ENCODE results near the gene HARBI1.

HARBI1 gene

DNA sequence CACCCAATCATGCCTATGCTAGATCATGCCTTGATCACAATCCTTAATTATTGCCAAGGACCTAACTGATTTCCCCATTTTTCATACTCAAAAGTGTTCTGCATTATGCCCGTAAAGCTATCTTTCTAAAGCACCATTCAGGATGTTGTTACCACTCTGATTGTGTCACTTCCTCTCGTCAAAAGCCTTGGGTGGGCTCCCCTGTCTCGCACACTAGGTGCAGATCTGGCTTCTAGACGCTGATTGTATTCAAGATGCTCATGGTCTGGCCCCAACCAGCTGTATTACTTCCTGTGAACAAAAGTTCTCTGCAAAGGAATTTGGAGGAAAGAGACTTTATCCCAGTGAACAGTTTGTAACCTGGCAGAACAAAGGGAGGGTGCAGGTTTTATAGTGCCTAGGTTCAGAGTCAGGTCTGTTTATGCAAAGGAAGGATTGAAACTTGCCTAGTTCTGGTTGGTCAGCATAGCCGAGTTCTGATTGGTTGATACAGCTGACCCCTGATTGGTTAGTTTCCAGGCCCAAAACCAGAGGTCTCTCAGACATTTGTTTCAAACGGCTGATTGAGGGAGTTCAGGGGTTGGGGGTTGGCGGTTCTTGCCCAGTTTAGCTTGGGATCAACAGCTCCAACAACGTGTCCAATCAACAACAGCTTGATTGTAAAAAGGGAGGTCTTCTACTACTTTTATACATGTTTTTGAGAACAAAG, 25.8 kb upstream of the HARBI1 start:
- no peak for TF ChIP-seq ZNF274 (IDR thresholded peaks at IDR 0.05; ENCODE audit: low read depth, low read length)
- H3K4me3 ChIP-seq (ENCODE audit: low read length): no peak overlapping the region

DNA sequence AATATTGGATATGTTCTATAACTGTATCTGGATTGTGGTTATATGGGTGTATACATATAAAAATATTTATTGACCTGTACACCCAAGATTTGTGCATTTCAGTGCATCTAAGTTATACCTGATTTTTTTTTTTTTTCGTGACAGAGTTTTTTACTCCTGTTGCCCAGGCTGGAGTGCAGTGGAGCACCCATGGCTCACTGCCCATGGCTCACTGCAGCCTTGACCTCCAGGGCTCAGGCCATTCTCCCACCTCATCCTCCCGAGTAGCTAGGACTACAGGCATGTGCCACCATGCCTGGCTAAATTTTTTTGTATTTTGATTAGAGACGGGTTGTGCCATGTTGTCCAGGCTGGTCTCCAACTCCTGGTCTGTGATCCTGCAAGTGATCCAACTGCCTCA, 24.6 kb upstream of the HARBI1 start:
- H3K4me3 ChIP-seq (ENCODE audit: low read length): no peak overlapping the region
- TF ChIP-seq ZNF274 (IDR thresholded peaks at IDR 0.05; ENCODE audit: low read depth, low read length): no peak

DNA sequence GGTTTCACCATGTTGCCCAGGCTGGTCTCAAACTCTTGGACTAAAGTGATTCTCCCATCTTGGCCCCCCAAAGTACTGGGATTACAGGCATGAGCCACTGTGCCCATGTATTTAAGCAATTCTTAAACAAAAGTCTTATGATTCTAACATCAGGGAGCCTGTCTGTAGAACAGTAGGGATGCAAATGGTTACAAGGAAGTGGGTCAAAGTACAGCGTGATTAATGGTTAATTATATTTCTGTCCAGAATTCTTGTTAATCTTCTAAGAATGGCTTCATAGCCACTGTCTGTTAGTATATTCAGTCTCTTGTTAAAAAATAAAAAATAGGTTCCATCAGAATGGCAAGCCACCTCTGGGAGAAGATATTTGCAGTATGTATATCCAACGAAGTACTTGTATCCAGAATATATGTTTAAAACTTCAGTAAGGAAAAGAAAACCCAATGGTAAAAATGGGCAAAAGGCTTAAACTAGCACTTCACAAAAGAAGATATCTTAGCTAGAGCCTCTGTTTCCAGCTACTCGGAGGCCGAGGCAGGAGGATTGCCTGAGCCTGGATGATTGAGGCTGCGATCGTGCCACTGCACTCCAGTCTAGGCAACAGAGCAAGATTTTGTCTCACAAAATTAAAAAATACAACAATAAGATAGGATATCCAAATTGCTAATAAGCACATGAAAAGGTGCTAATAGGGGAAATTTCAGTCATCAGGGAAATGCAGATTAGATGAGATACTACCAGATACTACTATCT, 23.2 kb upstream of the HARBI1 start:
- TF ChIP-seq ZNF274 (IDR thresholded peaks at IDR 0.05; ENCODE audit: low read depth, low read length): no peak
- H3K4me3 ChIP-seq (ENCODE audit: low read length): no peak overlapping the region

DNA sequence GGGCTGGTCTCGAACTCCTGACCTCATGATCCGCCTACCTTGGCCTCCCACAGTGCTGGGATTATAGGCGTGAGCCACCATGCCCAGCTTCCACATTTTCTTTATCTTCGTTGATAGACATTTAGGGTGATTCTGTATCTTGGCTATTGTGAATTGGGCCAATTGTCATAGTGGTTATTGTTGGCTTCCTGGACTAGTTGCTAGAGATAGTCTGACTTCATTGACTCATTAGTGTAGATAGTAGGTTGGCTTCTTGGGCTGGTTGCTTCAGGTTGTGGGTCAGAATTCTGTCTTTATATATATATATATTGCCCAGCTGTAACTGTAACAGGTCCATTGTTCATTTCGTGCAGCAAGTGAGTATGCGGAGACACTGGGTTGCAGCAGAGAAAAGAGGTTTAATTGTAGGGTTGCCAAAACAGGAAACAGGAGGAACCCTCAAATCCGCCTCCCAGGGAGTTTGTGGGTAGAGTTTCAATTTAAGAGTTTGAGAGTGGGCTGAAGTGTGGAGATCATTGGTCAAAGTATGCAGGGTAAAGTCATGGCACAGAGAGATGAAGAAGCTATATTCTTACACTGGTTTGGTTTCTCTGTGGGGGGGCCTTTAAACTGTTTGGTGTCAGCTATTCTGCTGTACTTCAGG, 22.3 kb upstream of the HARBI1 start:
- no peak for TF ChIP-seq ZNF274 (IDR thresholded peaks at IDR 0.05; ENCODE audit: low read depth, low read length)
- no peak overlapping the region for H3K4me3 ChIP-seq (ENCODE audit: low read length)

DNA sequence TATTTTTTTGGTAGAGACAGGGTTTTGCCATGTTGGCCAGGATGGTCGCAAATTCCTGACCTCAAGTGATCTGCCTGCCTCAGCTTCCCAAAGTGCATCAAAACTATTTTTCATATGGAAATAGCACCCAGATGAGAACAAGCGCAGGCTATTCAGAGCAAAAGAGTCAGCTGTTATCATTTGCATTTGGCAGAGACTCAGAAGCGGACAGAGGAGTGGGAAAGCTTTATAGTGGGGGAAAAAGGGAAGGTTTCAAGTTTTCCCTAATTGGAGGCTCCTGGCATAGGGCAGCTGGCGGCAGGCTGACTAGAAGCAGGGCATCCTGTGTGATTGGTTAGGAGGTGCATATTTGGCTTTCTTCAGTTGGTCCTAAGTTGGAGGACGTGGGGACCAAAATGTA, 20.5 kb upstream of the HARBI1 start:
- no peak for TF ChIP-seq ZNF274 (IDR thresholded peaks at IDR 0.05; ENCODE audit: low read depth, low read length)
- no peak overlapping the region for H3K4me3 ChIP-seq (ENCODE audit: low read length)

DNA sequence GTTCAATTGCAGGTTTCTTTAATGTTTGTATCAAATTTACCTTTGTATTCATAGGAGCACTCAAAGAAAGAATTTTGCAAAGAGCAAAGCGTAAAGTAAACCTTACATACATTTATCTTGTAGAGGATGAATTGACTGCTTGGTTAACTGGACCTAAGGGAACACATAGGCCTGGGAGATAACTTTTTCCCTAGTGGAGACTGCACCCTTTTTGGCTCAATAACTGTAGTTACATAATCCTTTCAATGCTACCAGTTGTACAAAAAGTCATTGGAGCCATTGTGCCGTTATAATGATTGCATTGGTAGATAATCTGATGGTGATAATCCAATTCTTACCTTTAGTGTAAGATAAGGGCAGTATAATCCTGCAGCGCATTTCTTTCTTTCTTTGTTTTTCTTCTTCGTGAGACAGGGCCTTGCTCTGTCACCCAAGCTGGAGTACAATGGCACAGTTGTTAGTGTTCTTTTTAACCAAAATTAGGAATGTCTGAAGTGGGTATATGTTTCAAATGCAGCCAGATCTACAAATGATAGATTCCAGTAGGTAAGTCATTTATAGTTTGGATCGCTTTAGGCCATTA, 18.6 kb upstream of the HARBI1 start:
- TF ChIP-seq ZNF274 (IDR thresholded peaks at IDR 0.05; ENCODE audit: low read depth, low read length): no peak
- no peak overlapping the region for H3K4me3 ChIP-seq (ENCODE audit: low read length)

DNA sequence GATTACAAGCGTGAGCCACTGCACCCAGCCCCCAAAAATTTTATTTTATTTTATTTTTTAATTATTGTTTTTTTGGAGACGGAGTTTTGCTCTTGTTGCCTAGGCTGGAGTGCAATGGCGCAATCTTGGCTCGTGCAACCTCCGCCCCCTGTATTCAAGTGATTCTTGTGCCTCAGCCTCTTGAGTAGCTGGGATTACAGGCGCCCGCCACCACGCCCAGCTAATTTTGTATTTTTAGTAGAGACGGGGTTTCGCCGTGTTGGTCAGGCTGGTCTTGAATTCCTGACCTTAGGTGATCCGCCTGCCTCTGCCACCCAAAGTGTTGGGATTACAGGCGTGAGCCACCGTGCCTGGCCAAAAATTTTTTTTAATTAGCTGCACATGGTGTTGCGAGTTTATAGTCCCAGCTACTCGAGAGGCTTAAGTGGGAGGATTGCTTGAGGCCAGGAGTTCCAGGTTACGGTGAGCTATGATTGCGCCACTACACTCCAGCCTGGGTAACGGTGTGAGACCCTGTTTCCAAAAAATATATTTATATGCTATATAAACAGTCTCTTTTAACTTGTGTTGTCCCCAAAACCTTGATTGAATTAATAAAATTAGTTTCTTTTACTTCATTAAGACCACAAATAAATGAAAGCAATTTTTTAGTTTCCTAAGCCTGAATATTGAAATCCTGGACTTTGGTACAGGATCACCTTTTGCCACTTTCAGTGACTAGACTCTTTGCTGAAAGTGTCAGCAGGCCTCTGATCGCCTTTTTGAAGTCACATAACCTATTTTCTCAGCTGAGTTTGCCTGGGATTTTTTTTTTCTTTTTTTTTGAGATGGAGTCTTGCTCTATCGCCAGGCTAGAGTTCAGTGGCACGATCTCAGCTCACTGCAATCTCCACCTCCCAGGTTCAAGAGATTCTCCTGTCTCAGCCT, 16.5 kb upstream of the HARBI1 start:
- no peak for TF ChIP-seq ZNF274 (IDR thresholded peaks at IDR 0.05; ENCODE audit: low read depth, low read length)
- H3K4me3 ChIP-seq (ENCODE audit: low read length): no peak overlapping the region

DNA sequence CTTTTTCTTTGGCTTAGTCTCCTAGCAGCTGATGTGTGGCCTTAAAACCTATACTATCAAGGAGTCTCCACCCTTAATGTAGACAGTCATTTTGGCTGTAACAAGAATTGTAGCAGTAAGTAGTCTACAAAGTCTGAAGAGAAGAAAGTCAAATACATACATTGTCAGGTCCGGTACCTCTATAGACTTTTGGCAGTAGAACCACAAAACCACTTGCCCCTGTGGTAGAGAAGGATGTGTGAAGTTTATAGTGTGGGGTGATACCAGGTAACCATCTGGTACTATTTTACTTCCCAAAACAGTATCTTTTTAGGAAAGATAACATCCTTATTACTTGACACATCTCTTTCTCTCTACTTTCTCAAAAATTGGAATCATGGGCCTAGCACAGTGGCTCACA, 15.5 kb upstream of the HARBI1 start:
- no peak for TF ChIP-seq ZNF274 (IDR thresholded peaks at IDR 0.05; ENCODE audit: low read depth, low read length)
- H3K4me3 ChIP-seq (ENCODE audit: low read length): no peak overlapping the region

DNA sequence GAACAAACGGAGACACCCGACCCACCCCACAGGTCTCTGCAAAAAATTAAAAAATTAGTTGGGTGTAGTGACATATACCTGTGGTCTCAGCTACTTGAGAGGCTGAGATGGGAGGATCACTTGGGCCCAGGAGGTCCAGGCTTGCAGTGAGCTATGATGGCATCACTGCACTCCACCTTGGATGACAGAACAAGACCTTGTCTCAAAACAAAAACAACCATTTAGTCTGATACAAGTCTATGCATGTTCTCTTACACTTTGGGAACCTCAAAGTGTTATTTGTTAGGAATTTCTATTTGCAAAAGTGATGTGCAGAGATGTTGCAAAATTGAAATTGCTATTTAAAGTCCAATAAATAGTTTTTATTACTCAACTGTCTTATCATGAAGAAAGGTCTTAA, 14.6 kb upstream of the HARBI1 start:
- TF ChIP-seq ZNF274 (IDR thresholded peaks at IDR 0.05; ENCODE audit: low read depth, low read length): no peak
- no peak overlapping the region for H3K4me3 ChIP-seq (ENCODE audit: low read length)

DNA sequence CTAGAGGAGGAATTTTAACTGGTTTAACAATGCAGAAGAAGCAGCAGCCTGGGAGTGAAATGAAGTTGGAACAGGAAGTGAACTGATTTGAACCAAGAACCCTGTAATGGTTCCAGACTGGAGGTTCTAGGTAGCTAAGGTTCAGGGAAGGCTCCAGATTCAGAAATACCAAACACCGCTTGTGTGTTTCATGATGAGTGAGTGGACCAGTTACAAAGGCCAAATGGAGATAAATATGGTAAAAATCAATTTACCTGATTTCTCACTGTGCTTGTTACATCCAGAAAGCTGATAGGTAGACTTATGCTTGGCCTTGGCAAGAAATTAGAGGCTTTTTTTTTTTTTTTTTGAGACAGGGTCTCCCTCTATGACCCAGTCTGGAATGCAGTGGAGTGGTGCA, 13.2 kb upstream of the HARBI1 start:
- no peak overlapping the region for H3K4me3 ChIP-seq (ENCODE audit: low read length)
- TF ChIP-seq ZNF274 (IDR thresholded peaks at IDR 0.05; ENCODE audit: low read depth, low read length): no peak

DNA sequence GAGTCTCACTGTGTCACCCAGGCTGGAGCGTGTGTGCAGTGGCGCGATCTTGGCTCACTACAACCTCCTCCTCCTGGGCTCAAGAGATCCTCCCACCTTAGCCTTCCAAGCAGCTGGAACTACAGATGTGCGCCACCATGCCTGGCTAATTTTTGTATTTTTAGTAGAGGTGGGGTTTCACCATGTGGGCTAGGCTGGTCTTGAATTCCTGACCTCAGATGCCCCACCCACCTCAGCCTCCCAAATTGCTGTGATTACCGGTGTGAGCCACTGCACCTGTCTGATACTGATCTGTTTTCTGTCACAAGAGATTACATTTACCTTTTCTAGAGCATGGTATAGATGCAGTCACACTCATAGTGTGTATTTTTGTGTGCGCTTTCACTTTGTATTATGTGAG, 11.9 kb upstream of the HARBI1 start:
- H3K4me3 ChIP-seq (ENCODE audit: low read length): no peak overlapping the region
- no peak for TF ChIP-seq ZNF274 (IDR thresholded peaks at IDR 0.05; ENCODE audit: low read depth, low read length)

DNA sequence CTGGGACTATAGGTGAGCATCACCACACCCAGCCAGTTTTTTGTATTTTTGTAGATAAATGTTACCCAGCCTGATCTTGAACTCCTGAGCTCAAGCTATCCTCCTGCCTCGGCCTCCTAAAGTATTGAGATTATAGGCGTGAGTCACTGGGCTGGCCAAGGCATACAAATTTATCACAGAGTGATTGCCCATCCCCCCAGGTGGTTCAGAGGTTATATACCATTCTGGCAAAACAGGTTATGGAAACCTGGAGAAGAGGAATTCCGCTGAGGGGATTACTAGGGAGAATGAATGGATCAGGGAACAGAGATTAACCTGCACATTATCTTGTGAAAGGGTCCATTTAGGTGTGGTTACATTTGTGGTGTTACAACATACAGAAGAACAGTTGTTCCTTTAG, 8.4 kb upstream of the HARBI1 start:
- no peak overlapping the region for H3K4me3 ChIP-seq (ENCODE audit: low read length)
- no peak for TF ChIP-seq ZNF274 (IDR thresholded peaks at IDR 0.05; ENCODE audit: low read depth, low read length)

DNA sequence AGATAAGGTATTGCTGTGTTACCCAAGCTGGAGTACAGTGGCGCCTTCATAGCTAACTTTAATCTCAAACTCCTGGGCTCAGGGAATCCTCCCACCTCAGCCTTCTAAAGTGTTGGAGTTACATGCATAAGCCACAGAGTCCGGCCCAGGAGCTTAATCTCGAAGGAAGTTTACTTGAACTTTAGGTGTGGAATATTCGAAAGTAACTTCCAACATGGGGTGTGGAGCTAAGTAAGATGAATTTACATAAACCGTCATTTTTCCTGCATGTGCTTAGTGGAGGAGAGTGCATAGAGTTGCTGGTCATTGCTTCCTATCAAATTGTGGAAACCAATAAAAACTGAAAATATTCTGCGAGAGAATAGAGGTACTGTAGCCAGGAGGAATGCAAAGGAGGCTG, 1.8 kb upstream of the HARBI1 start:
- no peak overlapping the region; the same call in 1 of the 2 replicates for H3K4me3 ChIP-seq (ENCODE audit: low read length)
- TF ChIP-seq ZNF274 (IDR thresholded peaks at IDR 0.05; ENCODE audit: low read depth, low read length): no peak

DNA sequence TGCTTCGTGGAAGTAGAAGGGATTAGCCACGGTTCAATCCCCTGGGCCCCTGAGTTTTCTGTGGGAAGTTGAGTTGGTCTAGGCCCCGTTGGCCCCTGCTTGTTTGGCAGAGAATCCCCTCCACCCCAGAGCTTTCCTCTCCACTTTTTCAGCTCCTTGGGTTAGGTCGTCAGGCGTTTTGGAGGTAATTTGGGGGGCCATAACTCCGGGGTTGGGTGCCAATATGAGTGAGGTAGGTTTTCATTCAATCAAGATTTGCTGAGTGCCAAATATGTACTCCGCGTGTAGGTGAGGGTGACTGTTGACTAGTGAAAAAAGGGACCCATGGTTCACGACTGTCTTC, 916 bp upstream of the HARBI1 start:
- H3K4me3 ChIP-seq (ENCODE audit: low read length): peak overlapping the region; percentile 84
- TF ChIP-seq ZNF274 (IDR thresholded peaks at IDR 0.05; ENCODE audit: low read depth, low read length): no peak
